Transverse colon (tissue), 4 donors: ENCODE data around the gene GRIN3B.

Source experiments
- CTCF ChIP-seq, 5 experiments: fragments of 200-600 bp in 3 of 5; fragments of 450-650 bp in 2 of 5; sonication (generic) in 3 of 5; IDR thresholded peaks; 1 replicate in 2 of 5; 2 replicates in 3 of 5; pipeline ENCODE4 v1.5.1; 2016 to 2017; ENCODE audit warnings: antibody characterized with exemption in 5 of 5, inconsistent platforms in 3 of 5, mild to moderate bottlenecking in 2 of 5, moderate library complexity in 1 of 5
- EP300 ChIP-seq: sonication (generic); formaldehyde crosslinking; IDR thresholded peaks from one replicate; pipeline ENCODE4 v1.6.1; 2017; ENCODE audit warnings: antibody characterized with exemption, low read depth
- POLR2A ChIP-seq: fragments of 450-650 bp; IDR thresholded peaks from one replicate; pipeline ENCODE4 v1.6.1; 2016; ENCODE audit warnings: antibody characterized with exemption, mild to moderate bottlenecking, moderate library complexity
- POLR2AphosphoS5 ChIP-seq, 3 donors: sonication (generic); formaldehyde crosslinking; IDR thresholded peaks; one replicate each; pipeline ENCODE4 v1.6.1; 2016; ENCODE audit warnings: antibody characterized with exemption in 3 of 3

DNA sequence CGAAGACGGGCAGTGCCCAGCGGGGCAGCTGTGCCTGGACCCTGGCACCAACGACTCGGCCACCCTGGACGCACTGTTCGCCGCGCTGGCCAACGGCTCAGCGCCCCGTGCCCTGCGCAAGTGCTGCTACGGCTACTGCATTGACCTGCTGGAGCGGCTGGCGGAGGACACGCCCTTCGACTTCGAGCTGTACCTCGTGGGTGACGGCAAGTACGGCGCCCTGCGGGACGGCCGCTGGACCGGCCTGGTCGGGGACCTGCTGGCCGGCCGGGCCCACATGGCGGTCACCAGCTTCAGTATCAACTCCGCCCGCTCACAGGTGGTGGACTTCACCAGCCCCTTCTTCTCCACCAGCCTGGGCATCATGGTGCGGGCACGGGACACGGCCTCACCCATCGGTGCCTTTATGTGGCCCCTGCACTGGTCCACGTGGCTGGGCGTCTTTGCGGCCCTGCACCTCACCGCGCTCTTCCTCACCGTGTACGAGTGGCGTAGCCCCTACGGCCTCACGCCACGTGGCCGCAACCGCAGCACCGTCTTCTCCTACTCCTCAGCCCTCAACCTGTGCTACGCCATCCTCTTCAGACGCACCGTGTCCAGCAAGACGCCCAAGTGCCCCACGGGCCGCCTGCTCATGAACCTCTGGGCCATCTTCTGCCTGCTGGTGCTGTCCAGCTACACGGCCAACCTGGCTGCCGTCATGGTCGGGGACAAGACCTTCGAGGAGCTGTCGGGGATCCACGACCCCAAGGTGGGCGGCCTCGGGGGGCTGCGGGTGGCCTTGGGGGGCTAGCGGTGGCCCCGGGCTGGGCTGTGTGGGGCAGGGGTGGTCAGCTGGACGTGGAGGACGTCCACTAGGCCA, 4.8 kb downstream of the GRIN3B start:
- TF ChIP-seq CTCF (IDR thresholded peaks at IDR 0.05) (no peak), EP300 (no peak), POLR2A (no peak), POLR2AphosphoS5 (IDR thresholded peaks at IDR 0.05) (no peak)
